Endometrium (tissue), 2 donors: ENCODE measurements around the gene MAGEB1.

ENCODE experiments used
- FAIRE-seq: peaks from 2 replicates; lab custom pipeline; 2012; peaks lifted over from hg19 to GRCh38; lab: Jason Lieb, UNC
- donor health status: control.
- donor health status: control.

The MAGEB1 gene

GRCh38 chrX:30246769-30247489 is at the start of gene MAGEB1:
MAGEB1 (plus strand) TSS chrX:30247146; CDS start chrX:30250494, 3,348 bp downstream.
- no peak for FAIRE-seq

GRCh38 chrX:30212172-30212571 is 34.8 kb upstream of the MAGEB1 start:
- no peak for FAIRE-seq

GRCh38 chrX:30215357-30215843 is 31.5 kb upstream of the MAGEB1 start, which contains the start of gene MAGEB2:
MAGEB2 (plus strand) TSS chrX:30215563; CDS start chrX:30218581, 3,018 bp downstream.
- no peak for FAIRE-seq

- no peak for FAIRE-seq
Observed at GRCh38 chrX:30217465-30217864, 29.5 kb upstream of the MAGEB1 start.

- FAIRE-seq, result no peak
Observed at GRCh38 chrX:30219372-30219771, 27.6 kb upstream of the MAGEB1 start.

- no peak for FAIRE-seq
Observed at GRCh38 chrX:30220661-30221060, 26.3 kb upstream of the MAGEB1 start.

GRCh38 chrX:30224536-30224935 is 22.4 kb upstream of the MAGEB1 start:
- no peak for FAIRE-seq

- no peak for FAIRE-seq
Observed at GRCh38 chrX:30228526-30228925, 18.4 kb upstream of the MAGEB1 start.

GRCh38 chrX:30230395-30230794 is 16.6 kb upstream of the MAGEB1 start, which contains the start of gene MAGEB3:
MAGEB3 (plus strand) TSS chrX:30230657; CDS start chrX:30235925, 5,268 bp downstream.
- FAIRE-seq, result no peak

GRCh38 chrX:30241724-30242415 is 5.1 kb upstream of the MAGEB1 start, which contains the start of gene MAGEB4:
MAGEB4 (plus strand) TSS chrX:30242000; CDS start chrX:30242136, 136 bp downstream.
- FAIRE-seq, result no peak

- no peak for FAIRE-seq
Observed at GRCh38 chrX:30248854-30249253, 1.9 kb downstream of the MAGEB1 start.

GRCh38 chrX:30253257-30253656 is 6.3 kb downstream of the MAGEB1 start:
- FAIRE-seq, result no peak

- no peak for FAIRE-seq
Observed at GRCh38 chrX:30259927-30260326, 13.0 kb downstream of the MAGEB1 start.

GRCh38 chrX:30261012-30261411 is 14.1 kb downstream of the MAGEB1 start:
- FAIRE-seq, result no peak

GRCh38 chrX:30262763-30263162 is 15.8 kb downstream of the MAGEB1 start:
- FAIRE-seq, result no peak

- FAIRE-seq, result no peak
Observed at GRCh38 chrX:30270639-30271038, 23.7 kb downstream of the MAGEB1 start.

GRCh38 chrX:30275498-30275897 is 28.6 kb downstream of the MAGEB1 start:
- FAIRE-seq, result no peak

- FAIRE-seq, result no peak
Observed at GRCh38 chrX:30278365-30278764, 31.4 kb downstream of the MAGEB1 start.

- FAIRE-seq, result no peak
Observed at GRCh38 chrX:30280428-30280827, 33.5 kb downstream of the MAGEB1 start.

GRCh38 chrX:30282527-30282926 is 35.6 kb downstream of the MAGEB1 start:
- no peak for FAIRE-seq

GRCh38 chrX:30283456-30284200 is 36.7 kb downstream of the MAGEB1 start:
- no peak for FAIRE-seq
